ENCODE measurements around the gene NUP210. TPM values are rescaled to one million over a fixed set of nuclear protein-coding genes. Genes with fewer than 3 reads are reported as not detected.

NUP210 gene
- total and polyA plus RNA-seq, 4 donors, result 9.9 to 38.6 (median 22.9) TPM

DNA sequence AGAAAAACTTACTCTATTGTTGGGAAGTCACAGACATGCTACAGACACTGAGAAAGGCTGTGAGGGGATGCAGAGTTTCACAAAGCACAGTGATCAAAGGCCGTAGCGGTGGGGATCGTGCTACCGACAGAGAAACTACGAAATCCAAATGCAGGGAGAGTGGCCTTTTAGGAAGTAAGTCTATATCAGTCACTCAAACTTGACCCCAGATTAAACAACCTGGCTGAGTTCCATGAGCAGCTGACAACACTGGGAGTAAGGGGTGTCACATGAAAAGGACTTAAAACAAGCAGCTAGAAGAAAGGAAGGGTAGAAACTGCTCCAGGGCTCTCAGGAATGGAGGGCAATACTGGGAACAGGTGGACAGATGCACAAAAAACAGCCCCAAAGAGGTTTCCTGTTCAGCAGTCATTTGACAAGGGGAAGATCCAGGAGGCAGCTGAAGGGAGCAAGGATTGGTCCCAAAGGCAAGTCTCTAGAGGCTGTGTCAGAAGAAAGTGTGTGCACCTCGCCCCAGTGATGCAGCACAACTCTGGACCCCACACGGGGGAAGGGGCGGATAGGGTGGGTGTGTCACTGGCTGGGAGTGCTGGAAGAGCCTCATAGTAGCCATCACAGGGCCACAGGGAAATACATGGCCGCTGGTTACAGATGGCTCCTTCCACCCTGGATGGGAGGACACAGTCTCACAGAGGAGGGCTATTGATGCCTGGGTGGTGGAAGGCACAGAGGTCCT, 39.7 kb upstream of the NUP210 start:
- Histone ChIP-seq H3K9me3 (ENCODE audit: control insufficient read depth in 4 of 4, low read length in 3 of 4) (no peaks in the 10 kb centered on the region), H3K4me3 (ENCODE audit: low read depth in 1 of 3, low read length in 3 of 3) (no peak overlapping the region), H3K27me3 (ENCODE audit: control insufficient read depth in 4 of 4, insufficient read depth in 4 of 4, low read length in 3 of 4) (no peaks in the 10 kb centered on the region), H3K27ac (ENCODE audit: low read depth in 1 of 2, low read length in 2 of 2) (no peak overlapping the region), H3K9ac (ENCODE audit: low read depth in 1 of 2, low read length in 2 of 2) (no peak overlapping the region), H3K4me1 (ENCODE audit: control insufficient read depth in 4 of 4, insufficient read depth in 4 of 4, low read length in 3 of 4) (no peaks in the 10 kb centered on the region), H3K36me3 (ENCODE audit: control insufficient read depth in 4 of 4, insufficient read depth in 3 of 4, low read depth in 1 of 4, low read length in 3 of 4) (no peaks in the 10 kb centered on the region)
- no peak for DNase-seq (ENCODE audit: low spot score)
- TF ChIP-seq YY1 (IDR thresholded peaks at IDR 0.05) (no peak), EGR1 (IDR thresholded peaks at IDR 0.05; ENCODE audit: low read depth in 2 of 2) (no peak), SP1 (IDR thresholded peaks at IDR 0.05) (no peak), TAF1 (conservative IDR thresholded peaks at IDR 0.05) (no peak)
- TF ChIP-seq, protein P1, sequence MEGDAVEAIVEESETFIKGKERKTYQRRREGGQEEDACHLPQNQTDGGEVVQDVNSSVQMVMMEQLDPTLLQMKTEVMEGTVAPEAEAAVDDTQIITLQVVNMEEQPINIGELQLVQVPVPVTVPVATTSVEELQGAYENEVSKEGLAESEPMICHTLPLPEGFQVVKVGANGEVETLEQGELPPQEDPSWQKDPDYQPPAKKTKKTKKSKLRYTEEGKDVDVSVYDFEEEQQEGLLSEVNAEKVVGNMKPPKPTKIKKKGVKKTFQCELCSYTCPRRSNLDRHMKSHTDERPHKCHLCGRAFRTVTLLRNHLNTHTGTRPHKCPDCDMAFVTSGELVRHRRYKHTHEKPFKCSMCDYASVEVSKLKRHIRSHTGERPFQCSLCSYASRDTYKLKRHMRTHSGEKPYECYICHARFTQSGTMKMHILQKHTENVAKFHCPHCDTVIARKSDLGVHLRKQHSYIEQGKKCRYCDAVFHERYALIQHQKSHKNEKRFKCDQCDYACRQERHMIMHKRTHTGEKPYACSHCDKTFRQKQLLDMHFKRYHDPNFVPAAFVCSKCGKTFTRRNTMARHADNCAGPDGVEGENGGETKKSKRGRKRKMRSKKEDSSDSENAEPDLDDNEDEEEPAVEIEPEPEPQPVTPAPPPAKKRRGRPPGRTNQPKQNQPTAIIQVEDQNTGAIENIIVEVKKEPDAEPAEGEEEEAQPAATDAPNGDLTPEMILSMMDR (IDR thresholded peaks at IDR 0.05; ENCODE audit: low read depth, low read length, missing input control), result no peak
- WGBS, result 84% methylated on average over 9 of the region's 9 CpGs

DNA sequence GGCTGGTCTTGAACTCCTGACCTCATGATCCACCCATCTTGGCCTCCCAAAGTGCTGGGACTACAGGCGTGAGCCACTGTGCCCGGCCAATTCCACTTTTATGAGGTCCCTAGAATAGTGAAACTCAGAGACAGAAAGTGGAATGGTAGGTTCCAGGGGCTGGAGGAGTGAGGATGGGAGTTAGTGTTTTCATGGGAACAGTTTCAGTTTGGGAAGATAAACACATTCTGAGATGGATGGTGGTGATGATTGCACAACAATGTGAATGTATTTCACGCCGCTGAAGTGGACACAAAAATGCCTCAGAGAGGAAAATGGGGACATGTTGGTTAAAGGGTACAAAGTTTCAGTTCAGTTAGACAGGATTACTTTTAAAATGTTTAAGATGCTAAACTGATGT, 37.5 kb upstream of the NUP210 start:
- no peak overlapping the region for H3K9ac ChIP-seq (ENCODE audit: low read depth in 1 of 2, low read length in 2 of 2)
- no peak for TF ChIP-seq YY1 (IDR thresholded peaks at IDR 0.05)
- TF ChIP-seq, protein P2, sequence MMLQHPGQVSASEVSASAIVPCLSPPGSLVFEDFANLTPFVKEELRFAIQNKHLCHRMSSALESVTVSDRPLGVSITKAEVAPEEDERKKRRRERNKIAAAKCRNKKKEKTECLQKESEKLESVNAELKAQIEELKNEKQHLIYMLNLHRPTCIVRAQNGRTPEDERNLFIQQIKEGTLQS (IDR thresholded peaks at IDR 0.05), result no peak
- no peaks in the 10 kb centered on the region for H3K9me3 ChIP-seq (ENCODE audit: control insufficient read depth in 4 of 4, low read length in 3 of 4)
- no peak overlapping the region for H3K27ac ChIP-seq (ENCODE audit: low read depth in 1 of 2, low read length in 2 of 2)
- H3K4me3 ChIP-seq (ENCODE audit: low read depth in 1 of 3, low read length in 3 of 3), result no peak overlapping the region
- H3K27me3 ChIP-seq (ENCODE audit: control insufficient read depth in 4 of 4, insufficient read depth in 4 of 4, low read length in 3 of 4), result no peaks in the 10 kb centered on the region
- H3K36me3 ChIP-seq (ENCODE audit: control insufficient read depth in 4 of 4, insufficient read depth in 3 of 4, low read depth in 1 of 4, low read length in 3 of 4), result no peaks in the 10 kb centered on the region
- DNase-seq (ENCODE audit: low spot score), result no peak
- 73% methylated on average over 4 of the region's 4 CpGs for WGBS
- H3K4me1 ChIP-seq (ENCODE audit: control insufficient read depth in 4 of 4, insufficient read depth in 4 of 4, low read length in 3 of 4), result peaks cover 0 to 2% (median under 1%) of the 10 kb centered on the region in 4 donors

DNA sequence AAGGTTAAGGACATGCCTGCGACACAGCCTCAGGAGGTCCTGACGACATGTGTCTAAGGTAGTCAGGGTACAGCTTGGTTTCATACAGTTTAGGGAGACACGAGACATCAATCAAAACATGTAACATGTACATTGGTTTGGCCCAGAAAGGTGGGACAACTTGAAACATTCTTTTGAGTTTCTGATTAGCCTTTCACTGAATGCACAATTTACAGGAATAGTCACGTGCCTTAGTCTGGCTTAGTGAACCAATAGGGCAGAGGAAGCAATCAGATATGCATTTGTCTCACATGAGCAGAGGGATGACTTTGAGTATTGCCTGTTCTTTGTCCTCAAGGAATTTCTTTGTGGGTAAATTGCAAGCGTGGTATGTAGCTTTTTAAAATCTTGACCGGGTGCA, 35.5 kb upstream of the NUP210 start:
- 91% methylated on average over 6 of the region's 6 CpGs for WGBS
- TF ChIP-seq FOXA1 (IDR thresholded peaks at IDR 0.05), result no peak
- TF ChIP-seq, protein P1 (IDR thresholded peaks at IDR 0.05; ENCODE audit: low read depth, low read length, missing input control), result no peak
- TF ChIP-seq EGR1 (IDR thresholded peaks at IDR 0.05; ENCODE audit: low read depth in 2 of 2), result no peak
- no peak for TF ChIP-seq JUND (IDR thresholded peaks at IDR 0.05)
- TF ChIP-seq, protein P3, sequence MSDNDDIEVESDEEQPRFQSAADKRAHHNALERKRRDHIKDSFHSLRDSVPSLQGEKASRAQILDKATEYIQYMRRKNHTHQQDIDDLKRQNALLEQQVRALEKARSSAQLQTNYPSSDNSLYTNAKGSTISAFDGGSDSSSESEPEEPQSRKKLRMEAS (IDR thresholded peaks at IDR 0.05), result no peak
- no peak for TF ChIP-seq FOXA2 (IDR thresholded peaks at IDR 0.05)
- no peak for TF ChIP-seq GABPA (IDR thresholded peaks at IDR 0.05 in 1 of 2, conservative IDR thresholded peaks at IDR 0.05 in 1 of 2)
- TF ChIP-seq HNF4G (IDR thresholded peaks at IDR 0.05), result no peak
- TF ChIP-seq RXRA (IDR thresholded peaks at IDR 0.05), result no peak
- TF ChIP-seq SP1 (IDR thresholded peaks at IDR 0.05), result no peak
- TF ChIP-seq, protein P4, sequence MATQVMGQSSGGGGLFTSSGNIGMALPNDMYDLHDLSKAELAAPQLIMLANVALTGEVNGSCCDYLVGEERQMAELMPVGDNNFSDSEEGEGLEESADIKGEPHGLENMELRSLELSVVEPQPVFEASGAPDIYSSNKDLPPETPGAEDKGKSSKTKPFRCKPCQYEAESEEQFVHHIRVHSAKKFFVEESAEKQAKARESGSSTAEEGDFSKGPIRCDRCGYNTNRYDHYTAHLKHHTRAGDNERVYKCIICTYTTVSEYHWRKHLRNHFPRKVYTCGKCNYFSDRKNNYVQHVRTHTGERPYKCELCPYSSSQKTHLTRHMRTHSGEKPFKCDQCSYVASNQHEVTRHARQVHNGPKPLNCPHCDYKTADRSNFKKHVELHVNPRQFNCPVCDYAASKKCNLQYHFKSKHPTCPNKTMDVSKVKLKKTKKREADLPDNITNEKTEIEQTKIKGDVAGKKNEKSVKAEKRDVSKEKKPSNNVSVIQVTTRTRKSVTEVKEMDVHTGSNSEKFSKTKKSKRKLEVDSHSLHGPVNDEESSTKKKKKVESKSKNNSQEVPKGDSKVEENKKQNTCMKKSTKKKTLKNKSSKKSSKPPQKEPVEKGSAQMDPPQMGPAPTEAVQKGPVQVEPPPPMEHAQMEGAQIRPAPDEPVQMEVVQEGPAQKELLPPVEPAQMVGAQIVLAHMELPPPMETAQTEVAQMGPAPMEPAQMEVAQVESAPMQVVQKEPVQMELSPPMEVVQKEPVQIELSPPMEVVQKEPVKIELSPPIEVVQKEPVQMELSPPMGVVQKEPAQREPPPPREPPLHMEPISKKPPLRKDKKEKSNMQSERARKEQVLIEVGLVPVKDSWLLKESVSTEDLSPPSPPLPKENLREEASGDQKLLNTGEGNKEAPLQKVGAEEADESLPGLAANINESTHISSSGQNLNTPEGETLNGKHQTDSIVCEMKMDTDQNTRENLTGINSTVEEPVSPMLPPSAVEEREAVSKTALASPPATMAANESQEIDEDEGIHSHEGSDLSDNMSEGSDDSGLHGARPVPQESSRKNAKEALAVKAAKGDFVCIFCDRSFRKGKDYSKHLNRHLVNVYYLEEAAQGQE (IDR thresholded peaks at IDR 0.05), result no peak
- TF ChIP-seq HNF4A (conservative IDR thresholded peaks at IDR 0.05), result no peak
- TF ChIP-seq, protein P2 (IDR thresholded peaks at IDR 0.05), result no peak
- TF ChIP-seq TAF1 (conservative IDR thresholded peaks at IDR 0.05), result no peak
- TF ChIP-seq NR2F2 (IDR thresholded peaks at IDR 0.05), result no peak
- no peak for TF ChIP-seq YY1 (IDR thresholded peaks at IDR 0.05)
- H3K9me3 ChIP-seq (ENCODE audit: control insufficient read depth in 4 of 4, low read length in 3 of 4), result no peaks in the 10 kb centered on the region
- H3K36me3 ChIP-seq (ENCODE audit: control insufficient read depth in 4 of 4, insufficient read depth in 3 of 4, low read depth in 1 of 4, low read length in 3 of 4), result no peaks in the 10 kb centered on the region
- DNase-seq (ENCODE audit: low spot score), result no peak
- no peak overlapping the region for H3K9ac ChIP-seq (ENCODE audit: low read depth in 1 of 2, low read length in 2 of 2)
- H3K27me3 ChIP-seq (ENCODE audit: control insufficient read depth in 4 of 4, insufficient read depth in 4 of 4, low read length in 3 of 4), result no peaks in the 10 kb centered on the region
- H3K4me3 ChIP-seq (ENCODE audit: low read depth in 1 of 3, low read length in 3 of 3), result no peak overlapping the region
- H3K27ac ChIP-seq (ENCODE audit: low read depth in 1 of 2, low read length in 2 of 2), result no peak overlapping the region
- peaks cover 1 to 13% (median 11%) of the 10 kb centered on the region in 4 donors for H3K4me1 ChIP-seq (ENCODE audit: control insufficient read depth in 4 of 4, insufficient read depth in 4 of 4, low read length in 3 of 4)

Measured in liver (tissue), 9 donors.